Caco-2 (cell line): ENCODE data around the gene CDH9. TPM values are rescaled to one million over a fixed set of nuclear protein-coding genes. Genes with fewer than 3 reads are reported as not detected.
A peak's percentile ranks its signal among the peaks of the same experiment; 100 is the strongest.

Source experiments
- BruUV-seq: library from RNA; stranded (reverse); fragments of 400-500 nt; replicated peaks from 2 replicates; lab custom pipeline; 2021; lab: Mats Ljungman, UMichigan
- CTCF ChIA-PET: fragments of 300-600 bp; sonication (Branson Sonifier 250); formaldehyde crosslinking; loops from one replicate; lab custom pipeline; 2022; ENCODE audit warnings: antibody characterized with exemption; lab: Charles Lee
- POLR2A ChIA-PET: fragments of 300-600 bp; sonication (Branson Sonifier 250); formaldehyde crosslinking; loops from one replicate; lab custom pipeline; 2022; ENCODE audit warnings: antibody characterized with exemption; lab: Charles Lee
- DNase-seq, 2 experiments: peaks; one replicate each; pipeline versions ENCODE4 v3.0.0 to v3.0.0-alpha.2; 2020 to 2022
- H3K27me3 ChIP-seq: replicated peaks from 2 replicates; pipeline ENCODE4 v1.6.0; 2011; ENCODE audit warnings: low read length; ENCODE audit not compliant: control insufficient read depth, insufficient read depth
- H3K36me3 ChIP-seq: 2 replicates; pipeline ENCODE4 v1.5.1; 2011; ENCODE audit warnings: low read length; ENCODE audit not compliant: control insufficient read depth, insufficient read depth
- H3K4me1 ChIP-seq: fragments of 250-450 bp; sonication (Bioruptor Pico); 2 replicates; pipeline ENCODE4 v1.5.1; 2020; ENCODE audit warnings: mild to moderate bottlenecking
- H3K4me3 ChIP-seq: 2 replicates; pipeline ENCODE4 v1.5.1; 2011; ENCODE audit warnings: low read depth, mild to moderate bottlenecking, control low read depth, low read length
- H3K9me3 ChIP-seq: fragments of 250-450 bp; sonication (Bioruptor Pico); 2 replicates; pipeline ENCODE4 v1.5.1; 2020; ENCODE audit warnings: mild to moderate bottlenecking, moderate library complexity
- H3K27ac Mint-ChIP-seq: one replicate; pipeline ENCODE4 v1.8.0; 2022; ENCODE audit warnings: mixed read lengths; ENCODE audit not compliant: unreplicated experiment
- H3K27me3 Mint-ChIP-seq: one replicate; pipeline ENCODE4 v1.8.0; 2022; ENCODE audit warnings: mixed read lengths; ENCODE audit not compliant: insufficient read depth, unreplicated experiment
- H3K36me3 Mint-ChIP-seq: one replicate; pipeline ENCODE4 v1.8.0; 2022; ENCODE audit warnings: mild to moderate bottlenecking, mixed read lengths; ENCODE audit not compliant: insufficient read depth, unreplicated experiment
- H3K4me1 Mint-ChIP-seq: one replicate; pipeline ENCODE4 v1.8.0; 2022; ENCODE audit warnings: low read depth, mixed read lengths; ENCODE audit not compliant: unreplicated experiment
- H3K4me3 Mint-ChIP-seq: one replicate; pipeline ENCODE4 v1.8.0; 2022; ENCODE audit warnings: mild to moderate bottlenecking, moderate library complexity, mixed read lengths; ENCODE audit not compliant: unreplicated experiment
- H3K9me3 Mint-ChIP-seq: one replicate; pipeline ENCODE4 v1.8.0; 2022; ENCODE audit warnings: mixed read lengths; ENCODE audit not compliant: unreplicated experiment
- intact Hi-C: fragments of 100-400 bp; cut with micrococcal nuclease; formaldehyde crosslinking; loops from one replicate; pipeline ENCODE4 v1.10.0; 2022; ENCODE audit not compliant: unreplicated experiment
- total RNA-seq: library from RNA; stranded (reverse); gene quantifications from 2 replicates; pipeline ENCODE4 v1.2.3, GENCODE V29; 2022
- TF ChIP-seq, protein P1 (sequence below), 2 experiments: fragments of 200-600 bp in 1 of 2; IDR thresholded peaks; 1 replicate in 1 of 2; 2 replicates in 1 of 2; pipeline versions ENCODE4 v1.5.1 to v1.8.0; 2011 to 2022; ENCODE audit warnings: antibody characterized with exemption in 1 of 2, control low read depth in 1 of 2, inconsistent platforms in 1 of 2, low read depth in 1 of 2, low read length in 1 of 2, mild to moderate bottlenecking in 1 of 2, moderate library complexity in 1 of 2; ENCODE audit not compliant: insufficient read depth in 1 of 2, severe bottlenecking in 1 of 2, unreplicated experiment in 1 of 2

CDH9 gene
- total RNA-seq, 1 experiment from 2014 or later: not detected

GRCh38 chr5:27020973-27021372 lies 17.4 kb downstream of the CDH9 start:
- Mint-ChIP-seq H3K27me3 (no peaks in the 10 kb centered on the region), H3K9me3 (no peaks in the 10 kb centered on the region), H3K27ac (no peak overlapping the region), H3K4me3 (no peak overlapping the region), H3K36me3 (no peaks in the 10 kb centered on the region), H3K4me1 (no peaks in the 10 kb centered on the region)
- TF ChIP-seq, protein P1, sequence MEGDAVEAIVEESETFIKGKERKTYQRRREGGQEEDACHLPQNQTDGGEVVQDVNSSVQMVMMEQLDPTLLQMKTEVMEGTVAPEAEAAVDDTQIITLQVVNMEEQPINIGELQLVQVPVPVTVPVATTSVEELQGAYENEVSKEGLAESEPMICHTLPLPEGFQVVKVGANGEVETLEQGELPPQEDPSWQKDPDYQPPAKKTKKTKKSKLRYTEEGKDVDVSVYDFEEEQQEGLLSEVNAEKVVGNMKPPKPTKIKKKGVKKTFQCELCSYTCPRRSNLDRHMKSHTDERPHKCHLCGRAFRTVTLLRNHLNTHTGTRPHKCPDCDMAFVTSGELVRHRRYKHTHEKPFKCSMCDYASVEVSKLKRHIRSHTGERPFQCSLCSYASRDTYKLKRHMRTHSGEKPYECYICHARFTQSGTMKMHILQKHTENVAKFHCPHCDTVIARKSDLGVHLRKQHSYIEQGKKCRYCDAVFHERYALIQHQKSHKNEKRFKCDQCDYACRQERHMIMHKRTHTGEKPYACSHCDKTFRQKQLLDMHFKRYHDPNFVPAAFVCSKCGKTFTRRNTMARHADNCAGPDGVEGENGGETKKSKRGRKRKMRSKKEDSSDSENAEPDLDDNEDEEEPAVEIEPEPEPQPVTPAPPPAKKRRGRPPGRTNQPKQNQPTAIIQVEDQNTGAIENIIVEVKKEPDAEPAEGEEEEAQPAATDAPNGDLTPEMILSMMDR (IDR thresholded peaks at IDR 0.05; ENCODE audit: insufficient read depth in 1 of 2, low read depth in 1 of 2, low read length in 1 of 2, severe bottlenecking in 1 of 2, unreplicated experiment in 1 of 2): no peak
- no peaks in the 10 kb centered on the region for H3K4me1 ChIP-seq
- no TSS peak for BruUV-seq
- H3K4me3 ChIP-seq: no peak overlapping the region
- peak in 1 of 2 experiments; percentile 3 for DNase-seq
- CTCF ChIA-PET: no interaction called here
- intact Hi-C loops: loop anchor here (5.0 kb wide), 1 partner anchor 1746 kb away; no protein-coding TSS in a partner anchor
- H3K27me3 ChIP-seq: no peaks in the 10 kb centered on the region
- POLR2A ChIA-PET: no interaction called here
- H3K36me3 ChIP-seq: no peaks in the 10 kb centered on the region
- H3K9me3 ChIP-seq: no peaks in the 10 kb centered on the region

DNA sequence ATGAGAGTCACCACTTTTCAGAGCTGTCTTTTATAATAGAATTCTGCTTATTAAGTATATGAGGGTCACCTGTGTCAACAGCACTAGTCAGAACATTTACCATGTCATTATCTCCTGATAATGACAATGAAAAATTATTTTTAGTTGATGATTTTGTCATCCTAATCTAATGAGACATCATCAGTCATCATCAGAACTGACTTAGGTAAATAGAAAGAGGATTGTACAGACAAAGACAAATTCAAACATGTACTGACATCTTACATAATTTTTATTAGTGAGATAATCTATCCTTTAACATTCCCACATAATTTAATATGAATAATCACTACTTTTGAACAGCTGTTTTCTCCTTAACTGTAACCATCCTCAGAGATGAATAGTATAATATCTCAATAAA lies 22.6 kb downstream of the CDH9 start:
- BruUV-seq: no TSS peak
- H3K4me3 ChIP-seq: no peak overlapping the region
- no peaks in the 10 kb centered on the region for H3K27me3 Mint-ChIP-seq
- H3K36me3 Mint-ChIP-seq: no peaks in the 10 kb centered on the region
- no peaks in the 10 kb centered on the region for H3K4me1 Mint-ChIP-seq
- TF ChIP-seq, protein P1 (IDR thresholded peaks at IDR 0.05; ENCODE audit: insufficient read depth in 1 of 2, low read depth in 1 of 2, low read length in 1 of 2, severe bottlenecking in 1 of 2, unreplicated experiment in 1 of 2): no peak
- intact Hi-C loops: no loop called here
- no peaks in the 10 kb centered on the region for H3K4me1 ChIP-seq
- DNase-seq: no peak
- H3K9me3 Mint-ChIP-seq: no peaks in the 10 kb centered on the region
- no peak overlapping the region for H3K4me3 Mint-ChIP-seq
- H3K27ac Mint-ChIP-seq: no peak overlapping the region
- no peaks in the 10 kb centered on the region for H3K27me3 ChIP-seq
- ChIA-PET CTCF (no interaction called here), POLR2A (no interaction called here)
- no peaks in the 10 kb centered on the region for H3K36me3 ChIP-seq
- H3K9me3 ChIP-seq: no peaks in the 10 kb centered on the region

- POLR2A ChIA-PET: no interaction called here
Observed at GRCh38 chr5:27011274-27011673, 27.1 kb downstream of the CDH9 start.

More at GRCh38 chr5:27011274-27011673, 27.1 kb downstream of the CDH9 start:
- TF ChIP-seq, protein P1 (IDR thresholded peaks at IDR 0.05; ENCODE audit: insufficient read depth in 1 of 2, low read depth in 1 of 2, low read length in 1 of 2, severe bottlenecking in 1 of 2, unreplicated experiment in 1 of 2): no peak
- no peaks in the 10 kb centered on the region for H3K4me1 Mint-ChIP-seq
- no peaks in the 10 kb centered on the region for H3K9me3 ChIP-seq
- intact Hi-C loops: no loop called here
- H3K27me3 ChIP-seq: no peaks in the 10 kb centered on the region
- H3K27ac Mint-ChIP-seq: no peak overlapping the region
- no peak overlapping the region for H3K4me3 ChIP-seq
- no peak for DNase-seq
- no TSS peak for BruUV-seq
- H3K9me3 Mint-ChIP-seq: no peaks in the 10 kb centered on the region
- CTCF ChIA-PET: no interaction called here
- no peaks in the 10 kb centered on the region for H3K27me3 Mint-ChIP-seq
- H3K4me1 ChIP-seq: no peaks in the 10 kb centered on the region
- H3K4me3 Mint-ChIP-seq: no peak overlapping the region
- no peaks in the 10 kb centered on the region for H3K36me3 Mint-ChIP-seq
- no peaks in the 10 kb centered on the region for H3K36me3 ChIP-seq
